Measurements from ENCODE around the gene BMPR1A. TPM values are rescaled to one million over a fixed set of nuclear protein-coding genes. Genes with fewer than 3 reads are reported as not detected.
A peak's percentile ranks its signal among the peaks of the same experiment; 100 is the strongest.
"Not testable (repeated sequence)": the region's sequence is repeated elsewhere in the genome, so short reads cannot be mapped to it uniquely, and the experiment has no call there.

BMPR1A gene
- polyA plus RNA-seq, 3 donors, result 0.25 to 0.67 (median 0.61) TPM

DNA sequence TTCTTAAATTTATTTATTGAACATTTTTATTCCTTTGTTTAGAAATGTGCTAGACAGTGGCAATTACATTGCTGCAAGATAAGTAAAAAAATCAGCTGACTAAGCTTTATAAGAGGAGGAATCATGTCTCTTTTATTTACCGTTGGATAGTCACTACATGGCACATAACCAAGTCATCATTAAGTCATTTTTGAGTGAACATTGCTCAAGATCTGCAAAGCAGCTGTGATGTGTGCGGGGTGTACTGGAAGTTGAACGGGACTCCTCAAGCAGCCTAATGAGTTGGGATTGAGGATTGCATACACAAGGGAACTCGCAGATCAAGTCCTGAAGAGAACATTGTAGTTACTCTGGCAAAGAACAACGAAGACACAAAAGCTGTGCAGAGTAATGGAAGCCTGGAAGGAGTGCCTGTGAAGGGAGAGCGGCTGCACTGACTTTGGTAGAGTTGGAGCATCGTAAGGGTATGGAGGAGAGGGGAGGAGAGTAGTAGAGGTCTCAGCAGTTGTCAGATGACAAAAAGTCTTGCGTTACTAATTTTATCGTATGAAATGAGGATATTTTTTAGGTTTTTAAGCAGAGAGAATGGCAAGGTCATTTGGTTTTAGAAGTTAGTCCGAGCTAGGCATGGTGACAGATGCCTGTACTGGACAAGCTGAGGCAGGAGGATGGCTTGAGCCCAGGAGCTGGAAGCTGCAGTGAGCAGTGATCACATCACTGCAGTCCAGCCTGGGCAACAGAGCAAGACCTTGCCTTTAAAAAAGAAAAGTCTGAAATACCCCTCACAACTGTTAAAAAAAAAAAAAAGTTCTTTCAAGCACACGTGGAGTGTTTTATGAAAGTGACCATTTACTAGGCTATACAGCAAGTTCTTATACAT, 95.1 kb downstream of the BMPR1A start:
- TF ChIP-seq, protein P1, sequence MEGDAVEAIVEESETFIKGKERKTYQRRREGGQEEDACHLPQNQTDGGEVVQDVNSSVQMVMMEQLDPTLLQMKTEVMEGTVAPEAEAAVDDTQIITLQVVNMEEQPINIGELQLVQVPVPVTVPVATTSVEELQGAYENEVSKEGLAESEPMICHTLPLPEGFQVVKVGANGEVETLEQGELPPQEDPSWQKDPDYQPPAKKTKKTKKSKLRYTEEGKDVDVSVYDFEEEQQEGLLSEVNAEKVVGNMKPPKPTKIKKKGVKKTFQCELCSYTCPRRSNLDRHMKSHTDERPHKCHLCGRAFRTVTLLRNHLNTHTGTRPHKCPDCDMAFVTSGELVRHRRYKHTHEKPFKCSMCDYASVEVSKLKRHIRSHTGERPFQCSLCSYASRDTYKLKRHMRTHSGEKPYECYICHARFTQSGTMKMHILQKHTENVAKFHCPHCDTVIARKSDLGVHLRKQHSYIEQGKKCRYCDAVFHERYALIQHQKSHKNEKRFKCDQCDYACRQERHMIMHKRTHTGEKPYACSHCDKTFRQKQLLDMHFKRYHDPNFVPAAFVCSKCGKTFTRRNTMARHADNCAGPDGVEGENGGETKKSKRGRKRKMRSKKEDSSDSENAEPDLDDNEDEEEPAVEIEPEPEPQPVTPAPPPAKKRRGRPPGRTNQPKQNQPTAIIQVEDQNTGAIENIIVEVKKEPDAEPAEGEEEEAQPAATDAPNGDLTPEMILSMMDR (IDR thresholded peaks at IDR 0.05), result no peak
- intact Hi-C loops (cut with micrococcal nuclease), result no loop called here
- Mint-ChIP-seq H3K4me3 (no peak overlapping the region), H3K27me3 (ENCODE audit: low read depth in 3 of 3) (peaks cover 0 to 2% (median 2%) of the 10 kb centered on the region in 3 donors), H3K27ac (no peak overlapping the region), H3K9me3 (peaks cover 4 to 12% (median 5%) of the 10 kb centered on the region in 7 donors), H3K36me3 (no peaks in the 10 kb centered on the region), H3K4me1 (no peaks in the 10 kb centered on the region)
- H3K9ac ChIP-seq (ENCODE audit: insufficient read depth, low read length, poor library complexity, severe bottlenecking), result no peak overlapping the region
- no peaks in the 10 kb centered on the region for H3K79me2 ChIP-seq (ENCODE audit: insufficient read depth, low read length)
- peaks cover 0 to 3% of the 10 kb centered on the region in 2 donors for H3K9me3 ChIP-seq (replicated peaks in 1 of 2; ENCODE audit: control insufficient read depth in 1 of 2, insufficient read depth in 1 of 2, low read length in 2 of 2)
- no peak for DNase-seq
- H3K27me3 ChIP-seq (ENCODE audit: control insufficient read depth in 2 of 2, insufficient read depth in 2 of 2, low read length in 2 of 2), result no peaks in the 10 kb centered on the region
- 97% methylated on average over 9 of the region's 11 CpGs for WGBS (ENCODE audit: insufficient coverage)
- no peaks in the 10 kb centered on the region for H3K36me3 ChIP-seq (replicated peaks in 1 of 2; ENCODE audit: control insufficient read depth in 1 of 2, insufficient read depth in 2 of 2, low read length in 2 of 2)
- H2AFZ ChIP-seq (ENCODE audit: insufficient read depth, low read depth, low read length, poor library complexity, severe bottlenecking), result no peak overlapping the region
- no peak overlapping the region for H3K4me3 ChIP-seq (replicated peaks in 1 of 3; ENCODE audit: low read depth in 2 of 3, low read length in 3 of 3)
- H3K4me1 ChIP-seq (ENCODE audit: control insufficient read depth in 1 of 2, insufficient read depth in 2 of 2, low read length in 2 of 2), result no peaks in the 10 kb centered on the region
- H4K20me1 ChIP-seq (ENCODE audit: insufficient read depth, low read length), result no peaks in the 10 kb centered on the region
- H3K4me2 ChIP-seq (replicated peaks; ENCODE audit: extremely low read depth, low read length, poor library complexity, severe bottlenecking), result no peak overlapping the region
- H3K27ac ChIP-seq (ENCODE audit: low read depth in 1 of 2, low read length in 2 of 2), result no peak overlapping the region

DNA sequence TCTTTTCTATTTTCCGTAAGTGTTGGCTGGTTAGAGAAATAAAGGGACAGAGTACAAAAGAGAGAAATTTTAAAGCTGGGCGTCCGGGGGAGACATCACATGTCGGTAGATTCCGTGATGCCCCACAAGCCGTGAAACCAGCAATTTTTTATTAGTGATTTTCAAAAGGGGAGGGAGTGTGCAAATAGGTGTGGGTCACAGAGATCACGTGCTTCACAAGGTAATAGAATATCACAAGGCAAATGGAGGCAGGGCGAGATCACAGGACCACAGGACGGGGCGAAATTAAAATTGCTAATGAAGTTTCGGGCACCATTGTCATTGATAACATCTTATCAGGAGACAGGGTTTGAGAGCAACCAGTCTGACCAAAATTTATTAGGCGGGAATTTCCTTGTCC, 97.2 kb downstream of the BMPR1A start:
- H3K27ac Mint-ChIP-seq; H3K79me2 ChIP-seq (ENCODE audit: insufficient read depth, low read length); H3K36me3 Mint-ChIP-seq; H3K36me3 ChIP-seq (replicated peaks in 1 of 2; ENCODE audit: control insufficient read depth in 1 of 2, insufficient read depth in 2 of 2, low read length in 2 of 2); H3K9ac ChIP-seq (ENCODE audit: insufficient read depth, low read length, poor library complexity, severe bottlenecking); H3K9me3 ChIP-seq (replicated peaks in 1 of 2; ENCODE audit: control insufficient read depth in 1 of 2, insufficient read depth in 1 of 2, low read length in 2 of 2); H3K4me2 ChIP-seq (replicated peaks; ENCODE audit: extremely low read depth, low read length, poor library complexity, severe bottlenecking); H3K4me1 Mint-ChIP-seq; H3K27me3 ChIP-seq (ENCODE audit: control insufficient read depth in 2 of 2, insufficient read depth in 2 of 2, low read length in 2 of 2); H3K27ac ChIP-seq (ENCODE audit: low read depth in 1 of 2, low read length in 2 of 2); DNase-seq; H4K20me1 ChIP-seq (ENCODE audit: insufficient read depth, low read length); H2AFZ ChIP-seq (ENCODE audit: insufficient read depth, low read depth, low read length, poor library complexity, severe bottlenecking); H3K27me3 Mint-ChIP-seq (ENCODE audit: low read depth in 3 of 3); H3K4me1 ChIP-seq (ENCODE audit: control insufficient read depth in 1 of 2, insufficient read depth in 2 of 2, low read length in 2 of 2); intact Hi-C loops (cut with micrococcal nuclease); H3K4me3 ChIP-seq (replicated peaks in 1 of 3; ENCODE audit: low read depth in 2 of 3, low read length in 3 of 3): not testable (repeated sequence)
- WGBS (ENCODE audit: insufficient coverage), result 91% methylated on average over 5 of the region's 12 CpGs
- Mint-ChIP-seq H3K9me3 (peaks cover 4 to 12% (median 5%) of the 10 kb centered on the region in 7 donors), H3K4me3 (peak overlapping the region in 1 of 2 donors; percentile 26)

Measured in CD14-positive monocyte (primary cell).